GM12878 (cell line): ENCODE data around the gene ACE. TPM values are rescaled to one million over a fixed set of nuclear protein-coding genes. Genes with fewer than 3 reads are reported as not detected.
"Not testable (repeated sequence)": the region's sequence is repeated elsewhere in the genome, so short reads cannot be mapped to it uniquely, and the experiment has no call there.

Experiments
- ATAC-seq: fragments of 200-7000 bp; cut with Tn5 transposase; 3 replicates; pipeline ENCODE4 v1.9.1; 2020; ENCODE audit warnings: mild to moderate bottlenecking, moderate library complexity
- BruUV-seq: library from RNA; stranded (reverse); fragments of 400-500 nt; replicated peaks from 2 replicates; lab custom pipeline; 2021; lab: Mats Ljungman, UMichigan
- CTCF ChIA-PET: fragments of 300-600 bp; sonication (Branson Sonifier 250); formaldehyde crosslinking; extraction: SDS; loops from one replicate; lab custom pipeline; 2021; ENCODE audit warnings: inconsistent platforms; lab: Yijun Ruan, JAX
- POLR2A ChIA-PET: fragments of 350-600 bp; formaldehyde crosslinking; extraction: SDS; loops from one replicate; lab custom pipeline; 2021; ENCODE audit warnings: inconsistent platforms; lab: Charles Lee
- RAD21 ChIA-PET: fragments of 300-600 bp; sonication (Branson Sonifier 250); formaldehyde crosslinking; loops from one replicate; lab custom pipeline; 2023; ENCODE audit warnings: antibody characterized with exemption; ENCODE audit not compliant: unreplicated experiment; lab: Charles Lee
- SMC1A ChIA-PET: fragments of 300-600 bp; sonication (Branson Sonifier 250); formaldehyde crosslinking; loops from one replicate; lab custom pipeline; 2023; ENCODE audit not compliant: unreplicated experiment, uncharacterized antibody; lab: Charles Lee
- DNase-seq: peaks from one replicate; pipeline ENCODE4 v3.0.0-alpha.2; 2011; ENCODE audit warnings: low read depth, low spot score
- FAIRE-seq: peaks from 3 replicates; lab custom pipeline; 2011; peaks lifted over from hg19 to GRCh38; lab: Jason Lieb, UNC
- H2AFZ ChIP-seq: 2 replicates; pipeline ENCODE4 v1.6.0; 2011; ENCODE audit warnings: low read depth, low read length, control low read depth; ENCODE audit not compliant: control insufficient read depth
- H3K27ac ChIP-seq: 2 replicates; pipeline ENCODE4 v1.5.1; 2011; ENCODE audit warnings: control low read depth; ENCODE audit not compliant: control insufficient read depth, insufficient read depth
- H3K27me3 ChIP-seq, 2 experiments: replicated peaks in 1 of 2; 2 replicates each; pipeline versions ENCODE4 v1.6.0 to v1.6.1; 2011; ENCODE audit warnings: low read length in 1 of 2; ENCODE audit not compliant: control insufficient read depth in 2 of 2, insufficient read depth in 2 of 2
- H3K36me3 ChIP-seq, 2 experiments: 2 replicates each; pipeline ENCODE4 v1.5.1; 2011; ENCODE audit warnings: low read length in 1 of 2; ENCODE audit not compliant: control insufficient read depth in 2 of 2, insufficient read depth in 2 of 2
- H3K4me1 ChIP-seq: 2 replicates; pipeline ENCODE4 v1.6.1; 2011; ENCODE audit warnings: mild to moderate bottlenecking, low read length, moderate library complexity, mixed read lengths; ENCODE audit not compliant: control insufficient read depth, insufficient read depth
- H3K4me2 ChIP-seq: 2 replicates; pipeline ENCODE4 v1.6.0; 2011; ENCODE audit warnings: control low read depth; ENCODE audit not compliant: control insufficient read depth, insufficient read depth
- H3K4me3 ChIP-seq: fragments of 200-600 bp; sonication (generic); 2 replicates; pipeline ENCODE4 v1.5.1; 2016
- H3K79me2 ChIP-seq: 2 replicates; pipeline ENCODE4 v1.6.0; 2011; ENCODE audit warnings: low read length; ENCODE audit not compliant: control insufficient read depth, insufficient read depth
- H3K9ac ChIP-seq: 2 replicates; pipeline ENCODE4 v1.8.0; 2011; ENCODE audit warnings: low read length, control low read depth, mixed read lengths; ENCODE audit not compliant: control insufficient read depth, insufficient read depth
- H3K9me3 ChIP-seq: replicated peaks from 3 replicates; pipeline ENCODE4 v1.5.1; 2011; ENCODE audit warnings: mild to moderate bottlenecking, low read length; ENCODE audit not compliant: control insufficient read depth, insufficient read depth
- H4K20me1 ChIP-seq: 2 replicates; pipeline ENCODE4 v1.6.0; 2011; ENCODE audit not compliant: control insufficient read depth, insufficient read depth
- BRCA1 ChIP-seq: IDR thresholded peaks from 2 replicates; pipeline ENCODE4 v1.6.1; 2011; ENCODE audit warnings: low read depth, low read length, improper control_type of control experiment
- IRF4 ChIP-seq: IDR thresholded peaks from 2 replicates; pipeline ENCODE4 v1.6.1; 2011; ENCODE audit warnings: low read depth, low read length
- ZNF207 ChIP-seq: fragments of 450-650 bp; IDR thresholded peaks from 2 replicates; pipeline ENCODE4 v1.6.1; 2014; ENCODE audit warnings: antibody characterized with exemption, mild to moderate bottlenecking, borderline replicate concordance
- ZSCAN29 ChIP-seq: fragments of 450-650 bp; IDR thresholded peaks from 2 replicates; pipeline ENCODE4 v1.6.1; 2017; ENCODE audit warnings: mild to moderate bottlenecking, moderate library complexity
- WGBS: methylation state at CpG from one replicate; pipeline ENCODE4 v1.1.6; 2016; ENCODE audit warnings: low lambda C conversion rate; ENCODE audit not compliant: insufficient replicate concordance, insufficient coverage; ENCODE audit errors: missing lambda C conversion rate; 5-methylcytosine and 5-hydroxymethylcytosine counted together
- in situ Hi-C: fragments of 300-500 bp; cut with MboI; formaldehyde crosslinking; loops from 9 replicates; pipeline ENCODE4 v1.14.3; 2018; ENCODE audit warnings: mixed read lengths
- intact Hi-C: fragments of 100-400 bp; cut with micrococcal nuclease; formaldehyde crosslinking; loops from one replicate; pipeline ENCODE4 v1.14.2; 2022; ENCODE audit not compliant: unreplicated experiment
- polyA plus RNA-seq, 11 experiments: library from polyadenylated mRNA; depleted of rRNA in 4 of 11; unstranded in 6 of 11; stranded (reverse) in 5 of 11; fragments of >200 nt; fragmentation: Nextera tagmentation in 4 of 11; fragmentation: Illumina TruSeq in 1 of 11; extraction: Ambion mirVana in 4 of 11; extraction: Trizol in 1 of 11; gene quantifications; 1 replicate in 1 of 11; 2 replicates in 10 of 11; pipeline versions ENCODE4 v1.2.1 to v1.2.3, GENCODE V29; 2011 to 2016; ENCODE audit warnings: inconsistent platforms in 2 of 11, missing spikeins in 2 of 11, low read depth in 1 of 11
- total RNA-seq, 4 experiments: library from RNA; depleted of rRNA in 3 of 4; stranded (reverse); fragments of >200 nt in 3 of 4; fragmentation: Illumina TruSeq in 1 of 4; extraction: Trizol in 1 of 4; gene quantifications; 2 replicates each; pipeline versions ENCODE4 v1.2.1 to v1.2.3, GENCODE V29; 2013 to 2021

The ACE gene
- total and polyA plus RNA-seq, 10 of the 15 experiments (the other 5 are each of a cell fraction or from before 2014, with no cell fraction given): 0.46 TPM; not detected in 9

DNA sequence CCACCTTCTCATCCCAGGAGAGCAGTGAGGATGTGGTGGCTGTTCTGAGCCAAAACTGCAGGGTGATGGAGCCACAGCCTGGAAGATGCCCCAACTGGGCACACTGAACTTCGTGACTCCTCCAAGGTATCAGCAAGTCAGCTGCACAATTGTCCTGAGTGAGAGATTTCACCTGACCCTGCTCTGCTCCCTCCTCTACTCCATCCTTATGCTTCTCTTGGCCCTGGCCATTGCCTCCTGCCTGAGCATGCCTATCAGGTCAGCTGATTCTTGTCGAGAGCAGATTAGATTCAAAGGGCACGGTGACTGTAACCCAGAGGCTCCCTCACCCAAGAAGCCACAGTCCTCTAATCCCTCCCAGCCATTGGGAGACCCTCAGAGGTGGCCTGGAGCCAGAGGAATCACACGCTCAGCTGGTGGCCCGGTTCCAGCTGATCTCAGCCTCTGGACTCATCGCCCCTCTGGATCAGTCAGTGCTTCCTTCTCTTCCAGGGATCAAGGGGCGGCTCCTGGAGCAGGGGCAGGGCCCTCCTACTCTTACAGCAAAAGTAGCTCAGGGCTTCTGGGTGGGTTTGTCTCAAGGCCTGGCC, 23.8 kb upstream of the ACE start:
- in situ Hi-C loops (no loop called here), intact Hi-C loops (no loop called here)
- Histone ChIP-seq H3K79me2 (no peaks in the 10 kb centered on the region), H3K27ac (no peak overlapping the region), H3K9me3 (no peaks in the 10 kb centered on the region), H3K4me3 (no peak overlapping the region), H3K36me3 (no peaks in the 10 kb centered on the region), H4K20me1 (no peaks in the 10 kb centered on the region), H3K4me1 (no peaks in the 10 kb centered on the region), H3K9ac (no peak overlapping the region), H3K27me3 (no peaks in the 10 kb centered on the region), H3K4me2 (no peak overlapping the region), H2AFZ (no peak overlapping the region)
- no TSS peak for BruUV-seq
- no peak for FAIRE-seq
- TF ChIP-seq ZNF207 (no peak), BRCA1 (no peak), IRF4 (no peak), ZSCAN29 (no peak)
- no peak for ATAC-seq
- ChIA-PET SMC1A (interaction anchor here (0.7 kb wide), 1 partner anchor 10 kb away, joined by 3 read pairs; no protein-coding TSS in a partner anchor), CTCF (interaction anchor here (0.7 to 1.9 kb wide), 3 partner anchors 28 to 174 kb away, joined by 4 read pairs; no protein-coding TSS in a partner anchor), POLR2A (interaction anchor here (0.6 kb wide), 1 partner anchor 391 kb away, joined by 3 read pairs; no protein-coding TSS in a partner anchor), RAD21 (interaction anchor here (0.5 to 1.0 kb wide), 2 partner anchors 26 to 46 kb away, joined by 3 read pairs; no protein-coding TSS in a partner anchor)
- 42% methylated on average over 7 of the region's 7 CpGs for WGBS
- DNase-seq: no peak

DNA sequence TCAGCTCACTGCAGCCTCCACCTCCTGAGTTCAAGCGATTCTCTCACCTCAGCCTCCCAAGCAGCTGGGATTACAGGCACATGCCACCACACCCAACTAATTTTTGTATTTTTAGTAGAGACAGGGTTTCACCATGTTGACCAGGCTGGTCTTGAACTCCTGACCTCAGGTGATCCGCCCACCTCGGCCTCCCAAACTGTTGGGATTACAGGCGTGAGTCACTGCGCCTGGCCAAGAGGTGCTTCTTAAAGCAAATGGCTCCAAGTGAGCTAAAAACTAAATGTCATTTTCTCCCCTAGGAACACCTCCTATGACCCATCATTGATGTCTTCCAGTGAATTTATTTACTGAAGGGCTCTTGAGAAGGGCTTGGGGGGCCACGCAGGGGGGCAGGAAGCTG, 22.5 kb upstream of the ACE start:
- H3K79me2 ChIP-seq, ATAC-seq, H3K36me3 ChIP-seq, H2AFZ ChIP-seq, H3K27me3 ChIP-seq, H3K4me3 ChIP-seq, POLR2A ChIA-PET, H3K4me1 ChIP-seq, in situ Hi-C loops, H3K4me2 ChIP-seq, H3K27ac ChIP-seq, H3K9me3 ChIP-seq, DNase-seq, H3K9ac ChIP-seq, RAD21 ChIA-PET, H4K20me1 ChIP-seq, intact Hi-C loops, FAIRE-seq, BruUV-seq: not testable (repeated sequence)
- SMC1A ChIA-PET: interaction anchor here (0.5 to 1.5 kb wide), 2 partner anchors 9 to 158 kb away, joined by 3 to 5 read pairs; no protein-coding TSS in a partner anchor
- CTCF ChIA-PET: interaction anchor here (1.2 to 1.9 kb wide), 3 partner anchors 24 to 158 kb away, joined by 4 read pairs; no protein-coding TSS in a partner anchor
- WGBS: 45% methylated on average over 6 of the region's 6 CpGs
